Measurements from ENCODE around the gene SLC44A1.

DNA sequence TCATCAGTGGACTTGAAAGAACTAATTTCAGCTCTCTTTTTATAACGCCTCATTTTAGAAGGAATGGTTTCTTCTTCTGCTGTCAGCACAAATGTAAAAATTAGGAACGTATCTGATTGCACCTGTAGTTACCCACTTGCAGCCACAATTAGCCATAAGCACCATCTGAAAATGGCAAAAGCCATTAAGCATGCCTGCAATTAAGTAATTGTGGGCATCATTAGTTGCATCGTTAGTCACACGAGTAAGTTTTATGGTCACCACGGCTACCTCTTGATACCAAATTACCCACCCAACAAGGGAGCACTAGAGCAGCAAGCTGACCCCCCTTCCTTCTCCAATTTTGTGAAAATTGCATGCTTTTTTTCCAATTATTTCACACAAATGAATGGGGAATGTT is 25.8 kb upstream of the SLC44A1 start:
- TF ChIP-seq, protein P1, sequence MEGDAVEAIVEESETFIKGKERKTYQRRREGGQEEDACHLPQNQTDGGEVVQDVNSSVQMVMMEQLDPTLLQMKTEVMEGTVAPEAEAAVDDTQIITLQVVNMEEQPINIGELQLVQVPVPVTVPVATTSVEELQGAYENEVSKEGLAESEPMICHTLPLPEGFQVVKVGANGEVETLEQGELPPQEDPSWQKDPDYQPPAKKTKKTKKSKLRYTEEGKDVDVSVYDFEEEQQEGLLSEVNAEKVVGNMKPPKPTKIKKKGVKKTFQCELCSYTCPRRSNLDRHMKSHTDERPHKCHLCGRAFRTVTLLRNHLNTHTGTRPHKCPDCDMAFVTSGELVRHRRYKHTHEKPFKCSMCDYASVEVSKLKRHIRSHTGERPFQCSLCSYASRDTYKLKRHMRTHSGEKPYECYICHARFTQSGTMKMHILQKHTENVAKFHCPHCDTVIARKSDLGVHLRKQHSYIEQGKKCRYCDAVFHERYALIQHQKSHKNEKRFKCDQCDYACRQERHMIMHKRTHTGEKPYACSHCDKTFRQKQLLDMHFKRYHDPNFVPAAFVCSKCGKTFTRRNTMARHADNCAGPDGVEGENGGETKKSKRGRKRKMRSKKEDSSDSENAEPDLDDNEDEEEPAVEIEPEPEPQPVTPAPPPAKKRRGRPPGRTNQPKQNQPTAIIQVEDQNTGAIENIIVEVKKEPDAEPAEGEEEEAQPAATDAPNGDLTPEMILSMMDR (IDR thresholded peaks at IDR 0.05): no peak
- no peak for TF ChIP-seq POLR2A (IDR thresholded peaks at IDR 0.05; ENCODE audit: low read length)
- TF ChIP-seq, protein P2, sequence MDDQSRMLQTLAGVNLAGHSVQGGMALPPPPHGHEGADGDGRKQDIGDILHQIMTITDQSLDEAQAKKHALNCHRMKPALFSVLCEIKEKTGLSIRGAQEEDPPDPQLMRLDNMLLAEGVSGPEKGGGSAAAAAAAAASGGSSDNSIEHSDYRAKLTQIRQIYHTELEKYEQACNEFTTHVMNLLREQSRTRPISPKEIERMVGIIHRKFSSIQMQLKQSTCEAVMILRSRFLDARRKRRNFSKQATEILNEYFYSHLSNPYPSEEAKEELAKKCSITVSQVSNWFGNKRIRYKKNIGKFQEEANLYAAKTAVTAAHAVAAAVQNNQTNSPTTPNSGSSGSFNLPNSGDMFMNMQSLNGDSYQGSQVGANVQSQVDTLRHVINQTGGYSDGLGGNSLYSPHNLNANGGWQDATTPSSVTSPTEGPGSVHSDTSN (IDR thresholded peaks at IDR 0.05): no peak
- TF ChIP-seq, protein P3, sequence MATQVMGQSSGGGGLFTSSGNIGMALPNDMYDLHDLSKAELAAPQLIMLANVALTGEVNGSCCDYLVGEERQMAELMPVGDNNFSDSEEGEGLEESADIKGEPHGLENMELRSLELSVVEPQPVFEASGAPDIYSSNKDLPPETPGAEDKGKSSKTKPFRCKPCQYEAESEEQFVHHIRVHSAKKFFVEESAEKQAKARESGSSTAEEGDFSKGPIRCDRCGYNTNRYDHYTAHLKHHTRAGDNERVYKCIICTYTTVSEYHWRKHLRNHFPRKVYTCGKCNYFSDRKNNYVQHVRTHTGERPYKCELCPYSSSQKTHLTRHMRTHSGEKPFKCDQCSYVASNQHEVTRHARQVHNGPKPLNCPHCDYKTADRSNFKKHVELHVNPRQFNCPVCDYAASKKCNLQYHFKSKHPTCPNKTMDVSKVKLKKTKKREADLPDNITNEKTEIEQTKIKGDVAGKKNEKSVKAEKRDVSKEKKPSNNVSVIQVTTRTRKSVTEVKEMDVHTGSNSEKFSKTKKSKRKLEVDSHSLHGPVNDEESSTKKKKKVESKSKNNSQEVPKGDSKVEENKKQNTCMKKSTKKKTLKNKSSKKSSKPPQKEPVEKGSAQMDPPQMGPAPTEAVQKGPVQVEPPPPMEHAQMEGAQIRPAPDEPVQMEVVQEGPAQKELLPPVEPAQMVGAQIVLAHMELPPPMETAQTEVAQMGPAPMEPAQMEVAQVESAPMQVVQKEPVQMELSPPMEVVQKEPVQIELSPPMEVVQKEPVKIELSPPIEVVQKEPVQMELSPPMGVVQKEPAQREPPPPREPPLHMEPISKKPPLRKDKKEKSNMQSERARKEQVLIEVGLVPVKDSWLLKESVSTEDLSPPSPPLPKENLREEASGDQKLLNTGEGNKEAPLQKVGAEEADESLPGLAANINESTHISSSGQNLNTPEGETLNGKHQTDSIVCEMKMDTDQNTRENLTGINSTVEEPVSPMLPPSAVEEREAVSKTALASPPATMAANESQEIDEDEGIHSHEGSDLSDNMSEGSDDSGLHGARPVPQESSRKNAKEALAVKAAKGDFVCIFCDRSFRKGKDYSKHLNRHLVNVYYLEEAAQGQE (IDR thresholded peaks at IDR 0.05): no peak
- TF ChIP-seq NPAS2 (CRISPR knock-in tag; IDR thresholded peaks at IDR 0.05; ENCODE audit: borderline replicate concordance): no peak
- TF ChIP-seq RCOR1 (IDR thresholded peaks at IDR 0.05; ENCODE audit: low read depth, low read length): no peak
- TF ChIP-seq, protein P4, sequence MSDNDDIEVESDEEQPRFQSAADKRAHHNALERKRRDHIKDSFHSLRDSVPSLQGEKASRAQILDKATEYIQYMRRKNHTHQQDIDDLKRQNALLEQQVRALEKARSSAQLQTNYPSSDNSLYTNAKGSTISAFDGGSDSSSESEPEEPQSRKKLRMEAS (IDR thresholded peaks at IDR 0.05): no peak
- no peak for TF ChIP-seq MAZ (IDR thresholded peaks at IDR 0.05; ENCODE audit: borderline replicate concordance, low read depth, low read length)
- no peak for TF ChIP-seq POLR2AphosphoS2 (conservative IDR thresholded peaks at IDR 0.05; ENCODE audit: low read length)
- TF ChIP-seq MYC (IDR thresholded peaks at IDR 0.05; ENCODE audit: borderline replicate concordance, low read length): no peak
- TF ChIP-seq JUN (IDR thresholded peaks at IDR 0.05): no peak
